HG03460 (cell line): ENCODE measurements around the gene LIMK1.
"Not testable (repeated sequence)": the region's sequence is repeated elsewhere in the genome, so short reads cannot be mapped to it uniquely, and the experiment has no call there.

Experiments used
- ATAC-seq: cut with Tn5 transposase; IDR thresholded peaks from one replicate; pipeline ENCODE4 v1.9.1; 2021; ENCODE audit not compliant: unreplicated experiment

The LIMK1 gene

DNA sequence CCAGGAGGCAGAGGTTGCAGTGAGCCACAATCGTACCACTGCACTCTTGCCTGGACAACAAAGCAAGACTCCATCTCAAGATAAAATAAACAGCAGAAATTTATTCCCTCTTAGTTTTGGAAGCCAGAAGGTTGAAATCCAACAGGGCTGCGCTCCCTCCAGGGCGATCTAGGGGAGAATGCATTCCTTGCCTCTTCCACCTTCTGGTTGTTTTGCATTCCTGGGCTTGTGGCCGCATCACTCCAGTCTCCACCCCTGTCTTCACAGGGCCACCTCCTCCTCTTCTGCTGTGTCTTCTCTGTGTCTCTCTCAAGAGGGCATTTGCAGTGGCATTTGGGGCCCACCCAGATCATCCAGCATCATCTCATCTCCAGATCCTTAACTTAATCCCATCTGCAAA is 36.2 kb downstream of the LIMK1 start:
- ATAC-seq: no peak

DNA sequence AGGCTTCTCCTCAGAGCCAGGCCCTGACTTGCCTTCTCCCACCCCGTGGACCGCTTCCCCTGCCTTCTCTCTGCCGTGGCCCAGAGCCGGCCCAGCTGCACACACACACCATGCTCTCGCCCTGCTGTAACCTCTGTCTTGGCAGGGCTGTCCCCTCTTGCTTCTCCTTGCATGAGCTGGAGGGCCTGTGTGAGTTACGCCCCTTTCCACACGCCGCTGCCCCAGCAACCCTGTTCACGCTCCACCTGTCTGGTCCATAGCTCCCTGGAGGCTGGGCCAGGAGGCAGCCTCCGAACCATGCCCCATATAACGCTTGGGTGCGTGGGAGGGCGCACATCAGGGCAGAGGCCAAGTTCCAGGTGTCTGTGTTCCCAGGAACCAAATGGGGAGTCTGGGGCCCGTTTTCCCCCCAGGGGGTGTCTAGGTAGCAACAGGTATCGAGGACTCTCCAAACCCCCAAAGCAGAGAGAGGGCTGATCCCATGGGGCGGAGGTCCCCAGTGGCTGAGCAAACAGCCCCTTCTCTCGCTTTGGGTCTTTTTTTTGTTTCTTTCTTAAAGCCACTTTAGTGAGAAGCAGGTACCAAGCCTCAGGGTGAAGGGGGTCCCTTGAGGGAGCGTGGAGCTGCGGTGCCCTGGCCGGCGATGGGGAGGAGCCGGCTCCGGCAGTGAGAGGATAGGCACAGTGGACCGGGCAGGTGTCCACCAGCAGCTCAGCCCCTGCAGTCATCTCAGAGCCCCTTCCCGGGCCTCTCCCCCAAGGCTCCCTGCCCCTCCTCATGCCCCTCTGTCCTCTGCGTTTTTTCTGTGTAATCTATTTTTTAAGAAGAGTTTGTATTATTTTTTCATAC is 38.0 kb downstream of the LIMK1 start:
- ATAC-seq: no peak

DNA sequence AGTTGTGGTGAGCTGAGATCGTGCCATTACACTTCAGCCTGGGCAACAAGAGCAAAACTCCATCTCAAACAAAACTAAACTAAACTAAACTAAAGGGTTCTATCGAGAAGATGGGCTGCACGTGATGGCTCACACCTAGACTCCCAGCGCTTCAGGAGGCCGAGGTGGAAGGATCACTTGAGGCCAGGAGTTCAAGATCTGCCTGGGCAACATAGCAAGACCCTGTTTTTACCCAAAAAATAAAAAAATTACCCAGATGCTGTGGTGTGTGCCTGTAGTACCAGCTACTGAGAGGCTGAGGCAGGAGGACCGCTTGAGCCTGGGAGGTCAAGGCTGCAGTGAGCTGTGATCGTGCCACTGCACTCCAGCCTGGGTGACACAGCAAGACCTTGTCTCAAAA is 40.3 kb downstream of the LIMK1 start:
- ATAC-seq: not testable (repeated sequence)

DNA sequence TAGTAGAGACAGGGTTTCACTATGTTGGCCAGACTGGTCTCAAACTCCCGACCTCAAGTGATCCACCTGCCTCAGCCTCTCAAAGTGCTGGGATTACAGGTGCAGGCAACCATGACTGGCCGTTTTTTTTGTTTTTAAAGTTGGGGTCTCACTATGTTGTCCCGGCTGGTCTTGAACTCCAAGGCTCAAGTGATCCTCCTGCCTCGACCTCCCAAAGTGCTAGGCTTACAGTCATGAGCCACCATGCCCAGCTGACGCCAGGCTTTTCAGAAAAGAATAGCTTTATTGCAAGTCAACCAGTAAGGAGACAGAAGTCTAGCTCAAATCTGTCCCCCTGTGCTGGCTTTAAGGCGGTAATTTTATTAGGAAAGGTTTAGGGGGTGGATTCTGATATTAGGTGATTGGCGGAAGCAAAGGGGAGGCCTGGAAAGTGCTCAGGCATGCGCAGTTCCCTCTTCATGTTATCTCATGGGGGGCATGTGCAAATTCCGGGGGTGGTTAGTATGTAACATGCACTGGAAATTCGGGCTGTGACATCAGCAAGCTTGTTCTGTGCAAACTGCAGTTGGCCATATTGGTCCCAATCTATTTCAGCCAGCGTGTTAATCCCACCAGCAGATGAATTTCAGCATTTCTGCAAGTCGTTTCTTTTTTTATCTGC is 42.7 kb downstream of the LIMK1 start:
- ATAC-seq: no peak

DNA sequence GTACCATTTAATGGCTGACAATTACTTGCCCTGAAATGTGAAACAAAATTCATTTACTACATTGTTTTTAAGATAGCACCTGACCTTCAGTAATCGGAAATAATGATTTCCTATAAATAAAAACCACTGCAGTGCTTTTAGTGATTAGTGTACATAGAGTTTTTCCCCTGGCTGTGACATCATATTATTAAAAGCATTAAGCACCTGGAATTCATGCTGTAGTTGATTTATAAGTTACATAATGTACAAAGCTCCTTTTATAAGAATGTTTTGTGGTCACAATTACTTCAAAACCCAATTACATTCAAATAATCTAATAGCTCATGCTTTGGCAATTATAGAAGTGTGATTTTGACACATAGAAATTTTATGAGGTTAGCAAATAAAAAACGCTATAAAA is 46.3 kb downstream of the LIMK1 start:
- ATAC-seq: no peak

DNA sequence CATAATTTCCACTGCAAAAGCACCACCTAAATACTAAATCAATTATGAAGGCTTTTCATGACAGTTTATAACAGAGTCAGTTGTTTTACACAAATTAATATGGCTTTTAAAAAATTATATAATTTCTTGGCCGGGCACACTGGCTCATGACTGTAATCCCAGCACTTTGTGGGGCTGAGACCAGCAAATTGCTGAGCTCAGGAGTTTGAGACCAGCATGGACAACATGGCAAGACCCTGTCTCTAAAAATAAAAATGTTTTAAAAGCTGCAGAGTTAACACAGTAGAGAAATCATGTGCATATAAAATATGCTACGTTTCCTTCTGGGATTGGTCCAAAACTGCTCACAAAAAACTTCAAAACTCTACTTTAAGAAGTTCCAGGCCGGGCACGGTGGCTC is 46.9 kb downstream of the LIMK1 start:
- ATAC-seq: no peak

DNA sequence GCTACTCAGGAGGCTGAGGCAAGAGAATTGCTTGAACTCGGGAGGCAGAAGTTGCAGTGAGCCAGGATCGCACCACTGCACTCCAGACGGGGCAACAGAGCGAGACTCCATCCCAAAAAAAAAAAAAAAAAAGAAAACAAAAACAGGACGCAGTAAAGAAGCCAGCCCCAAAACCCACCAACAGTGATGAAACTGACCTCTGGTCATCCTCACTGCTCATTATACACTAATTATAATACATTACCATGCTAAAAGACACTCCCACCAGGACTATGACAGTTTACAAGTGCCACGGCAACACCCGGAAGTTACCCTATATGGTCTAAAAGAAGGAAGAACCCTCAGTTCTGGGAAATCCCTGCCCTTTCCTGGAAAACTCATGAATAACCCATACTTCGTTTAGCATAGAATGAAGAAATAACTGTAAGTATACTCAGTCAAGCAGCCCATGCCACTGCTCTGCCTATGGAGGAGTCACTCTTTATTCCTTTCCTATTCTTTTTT is 50.6 kb downstream of the LIMK1 start:
- ATAC-seq: no peak

DNA sequence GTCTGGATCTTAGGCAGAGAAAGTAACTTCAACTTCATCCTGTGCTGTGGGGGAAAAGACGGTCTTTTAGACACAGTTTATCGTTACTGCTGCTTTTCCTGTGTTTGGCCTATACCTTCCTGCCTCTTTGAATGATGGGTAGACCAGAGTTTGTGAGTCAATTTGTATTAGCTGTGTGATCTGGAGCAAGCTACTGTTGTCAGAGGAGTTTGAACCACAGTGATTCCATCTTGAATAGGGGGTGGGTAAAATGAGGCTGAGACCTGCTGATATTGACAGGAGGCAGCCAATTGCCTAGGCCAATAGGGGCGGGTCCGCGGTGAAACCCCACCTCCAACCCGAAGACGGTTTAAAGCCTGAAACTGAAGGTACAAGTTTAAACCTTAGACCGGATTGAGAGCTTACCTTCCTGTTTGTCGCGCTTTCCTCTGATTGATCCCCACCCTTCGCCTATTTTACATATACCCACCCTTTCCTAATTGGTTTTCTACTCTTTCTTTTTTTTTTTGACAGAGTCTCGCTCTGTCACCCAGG is 54.8 kb downstream of the LIMK1 start:
- ATAC-seq: no peak

DNA sequence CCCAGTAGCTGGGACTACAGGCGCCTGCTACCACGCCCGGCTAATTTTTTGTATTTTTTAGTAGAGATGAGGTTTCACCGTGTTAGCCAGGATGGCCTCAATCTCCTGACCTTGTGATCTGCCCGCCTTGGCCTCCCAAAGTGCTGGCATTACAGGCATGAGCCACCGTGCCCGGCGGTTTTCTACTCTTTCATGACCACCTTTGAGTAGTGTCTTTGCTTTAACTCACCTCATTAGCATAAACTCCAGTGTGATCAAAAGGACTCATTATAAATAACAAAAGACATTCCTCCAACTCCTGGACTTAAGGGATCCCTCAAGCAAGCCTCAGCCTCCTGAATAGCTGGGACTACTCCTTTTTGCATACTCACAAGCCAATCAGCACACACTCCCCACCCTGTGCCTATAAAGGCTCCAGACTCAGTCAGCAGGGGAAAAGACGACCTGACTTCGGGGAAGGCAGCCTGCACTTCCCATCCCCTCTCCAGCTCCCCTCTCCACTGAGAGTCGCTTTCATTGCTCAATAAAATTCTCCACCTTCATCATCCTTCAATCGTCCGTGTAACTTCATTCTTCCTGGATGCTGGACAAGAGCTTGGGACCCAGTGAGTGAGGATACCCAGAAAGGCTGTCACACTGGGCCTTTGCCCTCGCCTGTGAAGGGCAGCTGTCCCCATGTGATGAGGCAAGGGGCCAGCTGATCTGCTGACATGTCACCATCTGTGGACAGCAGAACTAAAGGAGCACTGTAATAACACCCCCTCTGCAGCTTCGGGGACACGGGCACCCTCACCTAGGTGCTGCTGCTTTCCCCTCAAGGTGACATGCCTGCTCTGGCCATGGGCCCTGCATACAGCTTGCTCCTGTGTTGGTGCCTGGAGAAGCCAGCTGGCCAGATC is 55.6 kb downstream of the LIMK1 start:
- ATAC-seq: no peak

DNA sequence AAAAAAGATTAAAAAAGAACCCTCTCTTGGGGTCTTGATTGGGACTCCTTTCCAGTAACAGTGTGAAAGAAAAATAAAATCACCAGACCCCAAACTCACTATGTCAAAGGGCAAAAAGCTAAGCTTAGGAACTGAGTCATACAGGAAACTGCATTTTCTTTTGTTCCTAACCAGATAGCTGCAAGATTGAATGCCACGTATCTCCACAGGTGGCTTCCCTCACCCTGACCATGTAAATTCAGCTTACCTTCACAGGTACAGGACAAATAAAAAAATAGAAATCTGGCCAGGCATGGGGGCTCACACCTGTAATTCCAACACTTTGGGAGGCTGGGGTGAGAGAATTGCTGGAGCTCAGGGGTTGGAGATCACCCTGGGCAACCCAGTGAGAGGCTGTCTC is 58.1 kb downstream of the LIMK1 start:
- no peak for ATAC-seq

DNA sequence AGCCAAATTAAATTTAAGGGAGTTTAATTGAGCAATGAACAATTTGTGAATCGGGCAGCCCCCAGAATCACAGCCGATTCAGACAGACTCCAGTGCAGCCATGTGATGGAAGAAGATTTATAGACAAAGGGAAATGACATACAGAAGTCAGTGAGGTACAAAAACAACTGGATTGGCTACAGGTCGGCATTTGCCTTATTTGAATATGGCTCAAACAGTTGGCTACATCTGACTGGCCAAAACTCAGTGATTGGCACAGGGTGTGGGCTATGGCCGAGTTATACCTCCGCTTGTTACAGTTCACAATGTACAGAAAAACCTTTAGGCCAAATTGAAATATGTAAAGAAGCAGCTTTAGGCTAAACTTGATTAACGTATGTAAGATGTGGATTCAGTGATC is 59.8 kb downstream of the LIMK1 start:
- ATAC-seq: no peak

DNA sequence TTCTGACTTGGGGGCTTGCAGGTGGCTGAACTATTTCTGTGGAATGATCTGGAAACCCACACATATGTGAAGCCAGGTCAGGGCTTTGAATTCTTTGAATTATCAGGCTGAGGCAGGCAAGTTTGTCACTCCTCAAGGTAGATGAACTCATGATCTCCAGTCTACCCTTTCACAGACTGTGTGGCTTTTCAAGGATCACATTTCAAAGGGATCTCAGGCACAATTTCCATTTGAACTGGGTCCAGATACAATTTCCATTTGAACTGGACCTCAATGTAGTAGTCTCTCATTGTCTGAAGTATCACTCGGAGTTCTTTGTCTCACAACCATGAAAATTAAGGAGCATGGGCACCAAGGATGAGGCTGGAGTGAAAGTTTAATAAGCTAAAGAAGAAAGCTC is 64.9 kb downstream of the LIMK1 start:
- no peak for ATAC-seq

DNA sequence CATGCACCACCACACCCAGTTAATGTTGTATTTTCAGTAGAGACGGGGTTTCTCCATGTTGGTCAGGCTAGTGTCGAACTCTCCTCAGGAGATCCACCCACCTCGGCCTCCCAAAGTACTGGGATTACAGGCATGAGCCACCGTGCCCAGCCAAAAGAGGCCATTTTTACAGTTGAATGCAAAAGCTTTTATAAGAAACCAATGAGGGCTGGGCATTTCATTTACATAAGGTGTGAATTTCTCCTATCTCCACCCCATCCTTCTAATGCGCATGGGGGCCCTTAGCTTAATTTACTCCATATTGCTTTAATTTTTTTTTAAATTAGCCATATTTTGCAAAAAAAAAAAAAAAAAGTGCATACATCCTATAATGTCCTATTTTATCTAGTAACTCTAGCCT is 65.5 kb downstream of the LIMK1 start:
- no peak for ATAC-seq

DNA sequence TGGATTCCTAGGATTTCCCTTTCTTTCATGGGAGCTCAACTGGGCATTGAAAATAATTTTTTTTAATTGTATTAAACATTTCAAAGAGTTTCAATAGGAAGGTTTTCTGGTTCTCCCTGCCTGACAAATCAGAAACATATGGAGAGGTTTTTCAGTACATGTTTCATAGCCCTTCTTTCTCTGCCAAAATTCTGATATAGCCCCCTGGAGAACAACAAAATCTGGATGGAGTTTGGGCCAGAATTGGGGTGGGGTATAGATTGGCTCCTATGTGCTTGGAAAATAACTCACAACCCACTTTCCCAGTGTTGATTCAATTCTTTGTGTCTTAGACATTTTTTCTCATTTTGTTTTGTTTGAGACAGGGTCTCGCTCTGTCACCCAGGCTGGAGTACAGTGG is 66.0 kb downstream of the LIMK1 start:
- no peak for ATAC-seq

DNA sequence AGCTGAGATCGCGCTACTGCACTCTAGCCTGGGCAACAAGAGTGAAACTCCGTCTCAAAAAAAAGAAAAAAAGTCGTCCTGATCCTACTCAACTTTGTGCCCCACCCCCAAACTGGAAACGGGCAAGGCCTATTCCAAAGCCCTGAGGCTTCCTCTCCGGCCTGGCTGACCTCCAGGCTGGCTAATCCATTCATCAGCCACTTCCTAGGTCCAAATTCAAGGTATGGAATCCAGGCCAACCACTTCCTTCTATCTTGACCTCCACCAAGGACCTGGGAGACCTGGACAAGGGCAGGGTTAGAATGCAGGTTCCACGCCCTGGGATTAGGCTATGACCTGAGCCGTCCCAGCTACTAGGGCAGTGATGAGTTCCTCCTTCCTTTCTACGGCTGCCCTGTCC is 70.1 kb downstream of the LIMK1 start:
- ATAC-seq: no peak

DNA sequence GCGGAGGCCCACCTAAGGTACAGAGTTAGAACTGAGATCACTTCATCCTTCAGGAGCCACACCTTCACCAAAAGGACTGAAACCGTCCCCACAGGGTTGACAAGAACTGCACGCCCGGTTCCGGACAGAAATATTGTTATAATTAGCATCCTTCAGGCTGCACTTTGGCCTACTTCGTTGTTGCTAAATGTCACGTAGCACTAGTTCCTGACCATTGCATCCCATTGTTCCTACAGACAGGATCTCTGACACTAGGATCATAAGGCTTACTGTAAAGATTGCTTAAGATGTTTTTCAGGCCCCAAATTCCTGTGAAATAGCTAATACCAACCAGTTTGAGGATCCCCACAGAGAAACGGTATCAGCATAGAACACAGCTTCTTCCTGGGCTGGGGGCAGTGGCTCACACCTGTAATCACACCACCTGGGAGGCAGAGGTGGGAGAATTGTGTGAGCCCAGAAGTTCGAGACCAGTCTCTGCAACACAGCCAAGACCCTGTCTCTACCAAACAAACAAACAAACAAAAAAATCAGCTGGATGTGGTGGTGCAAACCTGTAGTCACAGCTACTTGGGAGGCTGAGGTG is 72.3 kb downstream of the LIMK1 start:
- no peak for ATAC-seq

DNA sequence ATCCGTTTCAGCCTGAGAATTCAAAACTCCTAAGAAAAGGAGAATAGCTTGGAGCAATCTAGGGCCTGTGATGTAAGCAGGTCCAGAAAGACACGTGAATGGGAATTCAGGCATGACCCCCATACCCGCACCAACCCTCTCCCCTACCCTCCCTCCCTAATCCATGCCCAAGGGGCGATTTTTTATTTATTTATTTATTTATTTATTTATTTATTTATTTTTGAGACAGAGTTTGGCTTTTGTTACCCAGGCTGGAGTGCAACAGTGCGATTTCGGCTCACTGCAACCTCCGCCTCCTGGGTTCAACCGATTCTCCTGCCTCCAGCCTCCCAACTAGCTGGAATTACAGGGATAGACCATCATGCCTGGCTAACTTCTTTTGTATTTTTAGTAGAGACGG is 74.0 kb downstream of the LIMK1 start:
- ATAC-seq: no peak

DNA sequence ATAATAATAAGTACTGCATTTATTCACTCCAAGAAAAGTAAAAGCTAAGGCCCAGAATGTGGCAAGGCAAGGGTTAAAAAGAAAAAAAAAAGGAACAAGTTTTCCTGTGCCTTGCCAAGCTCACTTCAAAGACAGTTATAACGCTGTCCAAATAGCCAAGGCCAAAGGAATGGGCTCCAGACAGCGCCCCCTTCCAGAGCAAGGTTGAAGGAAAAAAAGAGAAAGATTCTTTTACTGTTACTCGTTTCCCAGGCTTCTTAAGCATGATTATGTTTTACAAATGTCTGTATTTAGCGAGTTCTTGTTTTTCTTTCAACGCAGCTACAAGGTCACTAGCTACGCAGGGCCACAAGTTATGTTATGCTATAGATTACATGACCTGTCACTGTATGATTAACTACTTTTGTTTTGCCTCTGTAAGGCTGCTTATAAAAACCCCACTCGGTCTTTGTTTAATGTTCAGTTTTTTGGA is 81.4 kb downstream of the LIMK1 start:
- ATAC-seq: no peak

DNA sequence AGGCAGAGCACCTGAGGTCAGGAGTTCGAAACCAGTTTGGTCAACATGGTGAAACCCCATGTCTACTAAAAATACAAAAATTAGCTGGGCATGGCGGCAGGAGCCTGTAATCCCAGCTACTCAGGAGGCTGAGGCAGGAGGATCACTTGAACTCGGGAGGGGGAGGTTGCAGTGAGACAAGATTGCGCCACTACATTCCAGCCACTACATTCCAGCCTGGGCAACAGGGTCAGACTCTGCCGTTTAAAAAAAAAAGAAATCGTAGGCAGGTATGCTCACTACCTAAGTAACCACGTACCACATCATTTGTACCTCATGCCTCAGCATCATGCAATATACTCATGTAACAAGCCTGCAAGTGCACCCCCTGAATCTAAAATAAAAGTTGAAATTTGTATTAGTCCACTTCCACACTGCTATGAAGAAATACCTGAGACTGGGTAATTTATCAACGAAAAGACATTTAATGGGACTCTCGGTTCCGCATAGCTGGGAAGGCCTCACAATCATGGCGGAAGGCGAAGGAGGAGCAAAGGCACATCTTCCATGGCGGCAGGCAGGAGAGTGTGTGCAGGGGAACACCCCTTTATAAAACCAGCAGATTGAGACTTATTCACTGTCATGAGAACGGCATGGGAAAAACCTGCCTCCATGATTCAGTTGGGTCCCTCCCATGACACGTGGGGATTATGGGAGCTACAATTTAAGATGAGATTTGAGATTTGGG is 82.4 kb downstream of the LIMK1 start:
- no peak for ATAC-seq

DNA sequence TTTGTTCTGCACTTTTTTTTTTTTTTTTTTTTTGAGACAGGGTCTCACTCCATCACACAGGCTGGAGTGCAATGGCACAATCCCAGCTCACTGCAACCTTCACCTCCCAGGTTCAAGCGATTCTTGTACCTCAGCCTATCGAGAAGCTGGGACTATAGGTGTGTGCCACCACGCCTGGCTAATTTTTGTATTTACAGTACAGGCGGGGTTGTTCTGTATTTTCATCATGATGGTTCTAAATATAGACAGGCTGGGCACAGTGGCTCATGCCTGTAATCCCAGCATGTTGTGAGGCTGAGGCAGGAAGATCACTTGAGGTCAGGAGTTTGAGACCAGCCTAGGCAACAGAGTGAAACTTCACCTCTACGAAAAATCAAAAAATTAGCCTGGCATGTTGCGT is 83.7 kb downstream of the LIMK1 start:
- ATAC-seq: not testable (repeated sequence)
